Lung (tissue), 12 donors: ENCODE measurements around the gene S100A12. TPM values are rescaled to one million over a fixed set of nuclear protein-coding genes. Genes with fewer than 3 reads are reported as not detected.

Experiments
- ATAC-seq: fragments of 200-7000 bp; cut with Tn5 transposase; one replicate; pipeline ENCODE4 v1.9.1; 2020; ENCODE audit warnings: moderate number of reproducible peaks; ENCODE audit not compliant: insufficient read depth, low FRiP score
- DNase-seq, 3 donors: peaks; one replicate each; pipeline ENCODE4 v3.0.0-alpha.2; 2013 to 2017
- H3K27ac ChIP-seq, 2 donors: one replicate each; pipeline ENCODE4 v1.5.1; 2013; ENCODE audit warnings: mild to moderate bottlenecking in 2 of 2, moderate library complexity in 2 of 2, control low read depth in 1 of 2, inconsistent platforms in 1 of 2, low read depth in 1 of 2, low read length in 1 of 2
- H3K27me3 ChIP-seq, 3 donors: one replicate each; pipeline ENCODE4 v1.5.1; 2013; ENCODE audit warnings: low read length in 2 of 3; ENCODE audit not compliant: control insufficient read depth in 3 of 3, insufficient read depth in 3 of 3
- H3K36me3 ChIP-seq, 4 donors: one replicate each; pipeline ENCODE4 v1.5.1; 2013; ENCODE audit warnings: low read length in 4 of 4, mild to moderate bottlenecking in 1 of 4, moderate library complexity in 1 of 4; ENCODE audit not compliant: control insufficient read depth in 4 of 4, insufficient read depth in 4 of 4
- H3K4me1 ChIP-seq, 5 donors: one replicate each; pipeline ENCODE4 v1.5.1; 2013; ENCODE audit warnings: low read length in 5 of 5, mild to moderate bottlenecking in 2 of 5, moderate library complexity in 1 of 5; ENCODE audit not compliant: control insufficient read depth in 5 of 5, insufficient read depth in 5 of 5
- H3K4me3 ChIP-seq: one replicate; pipeline ENCODE4 v1.5.1; 2013; ENCODE audit warnings: mild to moderate bottlenecking, control low read depth, moderate library complexity
- H3K9ac ChIP-seq, 2 donors: one replicate each; pipeline ENCODE4 v1.5.1; 2013; ENCODE audit warnings: low read length in 2 of 2, control low read depth in 1 of 2; ENCODE audit not compliant: insufficient read depth in 1 of 2
- H3K9me3 ChIP-seq, 4 donors: one replicate each; pipeline ENCODE4 v1.5.1; 2013; ENCODE audit warnings: low read length in 3 of 4, mild to moderate bottlenecking in 1 of 4, moderate library complexity in 1 of 4; ENCODE audit not compliant: control insufficient read depth in 4 of 4, insufficient read depth in 3 of 4
- CTCF ChIP-seq: IDR thresholded peaks from 2 replicates; pipeline ENCODE4 v1.5.1; 2012; ENCODE audit warnings: mild to moderate bottlenecking; ENCODE audit errors: control extremely low read depth, extremely low read depth
- WGBS, 2 donors: extraction: QIAGEN DNeasy Blood & Tissue Kit; methylation state at CpG; one replicate each; pipeline ENCODE4 v1.1.7; 2013; 5-methylcytosine and 5-hydroxymethylcytosine counted together
- polyA plus RNA-seq, 2 donors: library from polyadenylated mRNA; stranded (reverse); fragments of 200-250 nt; gene quantifications; one replicate each; pipeline ENCODE4 v1.2.1, GENCODE V29; 2013
- total RNA-seq, 2 donors: library from RNA; depleted of rRNA in 1 of 2; stranded (reverse); fragments of >200 nt in 1 of 2; gene quantifications; one replicate each; pipeline ENCODE4 v1.2.1, GENCODE V29; 2014 to 2021
- donor health status: control.
- donor health status: control.
- donor health status: Bipolar disorder and iron deficiency.
- donor health status: healthy.
- donor health status: DM: yes; HTN: yes; CAD: no.

S100A12 gene
- total and polyA plus RNA-seq, 4 donors = 14.9 to 1,191 (median 37.8) TPM

- DNase-seq = no peak
- no peak for ATAC-seq
- Histone ChIP-seq H3K4me3 (no peak overlapping the region), H3K27ac (no peak overlapping the region), H3K36me3 (no peaks in the 10 kb centered on the region), H3K27me3 (peaks cover 2 to 3% (median 3%) of the 10 kb centered on the region in 3 donors), H3K9me3 (no peaks in the 10 kb centered on the region), H3K4me1 (no peaks in the 10 kb centered on the region), H3K9ac (no peak overlapping the region)
- no peak for TF ChIP-seq CTCF
- 74 to 76% methylated on average over 6 of the region's 6 CpGs for WGBS, 2 donors
These were observed 22.7 kb upstream of the S100A12 start for GRCh38 chr1:153397924-153398651.

GRCh38 chr1:153397051-153397923 lies 21.9 kb upstream of the S100A12 start:
- no peak for DNase-seq
- H3K27ac ChIP-seq = no peak overlapping the region
- no peak for TF ChIP-seq CTCF

GRCh38 chr1:153396461-153396860 lies 21.0 kb upstream of the S100A12 start:
- no peak for ATAC-seq
- no peak overlapping the region for H3K9ac ChIP-seq
- no peak overlapping the region for H3K4me3 ChIP-seq
- TF ChIP-seq CTCF = no peak
- H3K27ac ChIP-seq = no peak overlapping the region
- no peaks in the 10 kb centered on the region for H3K9me3 ChIP-seq
- DNase-seq = no peak
- H3K27me3 ChIP-seq = peaks cover 2 to 7% (median 3%) of the 10 kb centered on the region in 3 donors
- no peaks in the 10 kb centered on the region for H3K36me3 ChIP-seq
- no peaks in the 10 kb centered on the region for H3K4me1 ChIP-seq
- 79 to 87% methylated on average over 6 of the region's 6 CpGs for WGBS, 2 donors

More at GRCh38 chr1:153397051-153397923, 21.9 kb upstream of the S100A12 start:
- ATAC-seq = no peak
- Histone ChIP-seq H3K36me3 (no peaks in the 10 kb centered on the region), H3K4me1 (no peaks in the 10 kb centered on the region), H3K9ac (no peak overlapping the region), H3K4me3 (no peak overlapping the region), H3K27me3 (peaks cover 2 to 7% (median 3%) of the 10 kb centered on the region in 3 donors), H3K9me3 (no peaks in the 10 kb centered on the region)
- 85 to 90% methylated on average over 19 of the region's 19 CpGs for WGBS, 2 donors
